Colonic mucosa (tissue), 4 donors: ENCODE results near the gene MVD. TPM values are rescaled to one million over a fixed set of nuclear protein-coding genes. Genes with fewer than 3 reads are reported as not detected.

Experiments
- DNase-seq: peaks from one replicate; pipeline ENCODE4 v3.0.0-alpha.2; 2020
- H3K27ac ChIP-seq: fragments of 200-600 bp; one replicate; pipeline ENCODE4 v1.8.0; 2021
- H3K27me3 ChIP-seq: fragments of 200-600 bp; one replicate; pipeline ENCODE4 v1.8.0; 2021
- H3K36me3 ChIP-seq: fragments of 200-600 bp; one replicate; pipeline ENCODE4 v1.8.0; 2021
- H3K4me1 ChIP-seq: fragments of 200-600 bp; one replicate; pipeline ENCODE4 v1.8.0; 2021; ENCODE audit warnings: mild to moderate bottlenecking
- H3K4me3 ChIP-seq: fragments of 200-600 bp; one replicate; pipeline ENCODE4 v1.8.0; 2021
- H3K9ac ChIP-seq, 2 donors: one replicate each; pipeline ENCODE4 v1.7.0; 2013; ENCODE audit warnings: control low read depth in 2 of 2, low read depth in 2 of 2, low read length in 2 of 2
- H3K9me3 ChIP-seq: fragments of 200-600 bp; one replicate; pipeline ENCODE4 v1.8.0; 2021
- CTCF ChIP-seq: fragments of 200-600 bp; IDR thresholded peaks from one replicate; pipeline ENCODE4 v1.8.0; 2022; ENCODE audit warnings: antibody characterized with exemption, mild to moderate bottlenecking
- intact Hi-C: fragments of 100-400 bp; cut with DNase I; formaldehyde crosslinking; loops from one replicate; pipeline ENCODE4 v1.14.1; 2022
- total RNA-seq, 2 donors: library from RNA; stranded (reverse); fragmentation: NEBNext Ultra II Directional in 1 of 2; extraction: Animal tissue kit (Norgen Biotek cat#: 25700) in 1 of 2; gene quantifications; one replicate each; pipeline ENCODE4 v1.2.1, GENCODE V29; 2021
- donor health status: healthy.
- donor health status: DM: no; HTN: no; CAD: no.
- donor health status: DM: no; HTN: no; CAD: no.

The MVD gene
- total RNA-seq, 2 donors from 2014 or later: 86.2 to 132 TPM

GRCh38 chr16:88687676-88688012 lies 24.8 kb upstream of the MVD start:
- no peak for TF ChIP-seq CTCF

GRCh38 chr16:88687254-88687576 lies 24.3 kb upstream of the MVD start:
- Histone ChIP-seq H3K9me3 (no peaks in the 10 kb centered on the region), H3K4me1 (peaks cover 14% of the 10 kb centered on the region), H3K27me3 (peaks cover 7% of the 10 kb centered on the region), H3K36me3 (no peaks in the 10 kb centered on the region), H3K9ac (no peak overlapping the region), H3K27ac (no peak overlapping the region), H3K4me3 (no peak overlapping the region)
- intact Hi-C loops: no loop called here
- DNase-seq: no peak
- no peak for TF ChIP-seq CTCF

More at GRCh38 chr16:88687676-88688012, 24.8 kb upstream of the MVD start:
- Histone ChIP-seq H3K36me3 (no peaks in the 10 kb centered on the region), H3K27me3 (peaks cover 7% of the 10 kb centered on the region), H3K4me1 (peaks cover 14% of the 10 kb centered on the region), H3K9ac (no peak overlapping the region), H3K9me3 (no peaks in the 10 kb centered on the region), H3K4me3 (no peak overlapping the region), H3K27ac (no peak overlapping the region)
- intact Hi-C loops: no loop called here
- no peak for DNase-seq

- H3K9ac ChIP-seq: peak within 1 kb of the TSS; percentile 40 to 46
These were observed 23.8 kb upstream of the MVD start, which contains the start of gene SNAI3 for GRCh38 chr16:88686439-88687253. SNAI3 (minus strand) TSS chr16:88686507; CDS start chr16:88686406, 101 bp downstream.

GRCh38 chr16:88686062-88686438 lies 23.2 kb upstream of the MVD start:
- Histone ChIP-seq H3K9ac (peak overlapping the region; percentile 40 to 46), H3K36me3 (no peaks in the 10 kb centered on the region), H3K27me3 (peaks cover 7% of the 10 kb centered on the region), H3K4me1 (peaks cover 13% of the 10 kb centered on the region), H3K4me3 (peak overlapping the region; percentile 56), H3K9me3 (no peaks in the 10 kb centered on the region), H3K27ac (no peak overlapping the region)
- TF ChIP-seq CTCF: no peak
- intact Hi-C loops: no loop called here
- no peak for DNase-seq

More at GRCh38 chr16:88686439-88687253, 23.8 kb upstream of the MVD start, which contains the start of gene SNAI3:
- intact Hi-C loops: no loop called here
- Histone ChIP-seq H3K4me3 (peak within 1 kb of the TSS; percentile 56), H3K36me3 (no peaks in the 10 kb centered on the region), H3K27ac (no peak within 1 kb of the TSS), H3K27me3 (peaks cover 7% of the 10 kb centered on the region), H3K9me3 (no peaks in the 10 kb centered on the region), H3K4me1 (peaks cover 13% of the 10 kb centered on the region)
- DNase-seq: peak; percentile 95
- no peak for TF ChIP-seq CTCF

- Histone ChIP-seq H3K4me3 (peak overlapping the region; percentile 56), H3K36me3 (no peaks in the 10 kb centered on the region), H3K4me1 (peaks cover 13% of the 10 kb centered on the region), H3K9ac (peak overlapping the region; percentile 40 to 46), H3K27me3 (peaks cover 7% of the 10 kb centered on the region), H3K9me3 (no peaks in the 10 kb centered on the region), H3K27ac (no peak overlapping the region)
- DNase-seq: no peak
- TF ChIP-seq CTCF: peak; percentile 24
- intact Hi-C loops: no loop called here
These were observed 22.5 kb upstream of the MVD start for GRCh38 chr16:88685156-88686061.
